Adrenal gland (tissue), 5 donors: ENCODE measurements around the gene COBLL1.

Source experiments
- POLR2A ChIP-seq, 2 donors: fragments of 450-650 bp; IDR thresholded peaks; one replicate each; pipeline ENCODE4 v1.6.1; 2017; ENCODE audit warnings: antibody characterized with exemption in 2 of 2, mild to moderate bottlenecking in 2 of 2, moderate library complexity in 1 of 2
- TF ChIP-seq, protein P1 (sequence below), 6 experiments: fragments of 450-650 bp in 4 of 6; fragments of 200-600 bp in 2 of 6; sonication (generic) in 1 of 6; IDR thresholded peaks; 1 replicate in 5 of 6; 2 replicates in 1 of 6; pipeline versions ENCODE4 v1.5.1 to v1.8.0; 2016 to 2021; ENCODE audit warnings: antibody characterized with exemption in 6 of 6, mild to moderate bottlenecking in 2 of 6, moderate library complexity in 1 of 6
- donor health status: DM: no; HTN: no; CAD: no.

DNA sequence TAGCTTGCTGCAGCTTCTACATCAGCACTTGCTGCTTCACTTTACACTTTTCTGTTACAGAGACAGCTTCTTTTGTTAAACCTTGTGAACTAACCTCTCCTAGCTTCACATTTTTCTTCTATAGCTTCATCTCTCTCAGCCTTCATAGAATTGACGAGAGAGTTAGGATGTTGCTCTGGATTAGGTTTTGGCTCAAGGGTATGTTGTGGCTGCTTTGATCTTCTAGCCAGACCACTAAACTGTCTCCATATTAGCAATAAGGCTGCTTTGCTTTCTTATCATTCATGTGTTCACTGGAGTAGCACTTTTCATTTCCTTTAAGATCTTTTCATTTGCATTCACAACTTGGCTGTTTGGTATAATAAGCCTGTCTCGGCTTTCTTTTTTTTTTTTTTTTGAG is 174.1 kb downstream of the COBLL1 start:
- TF ChIP-seq, protein P1, sequence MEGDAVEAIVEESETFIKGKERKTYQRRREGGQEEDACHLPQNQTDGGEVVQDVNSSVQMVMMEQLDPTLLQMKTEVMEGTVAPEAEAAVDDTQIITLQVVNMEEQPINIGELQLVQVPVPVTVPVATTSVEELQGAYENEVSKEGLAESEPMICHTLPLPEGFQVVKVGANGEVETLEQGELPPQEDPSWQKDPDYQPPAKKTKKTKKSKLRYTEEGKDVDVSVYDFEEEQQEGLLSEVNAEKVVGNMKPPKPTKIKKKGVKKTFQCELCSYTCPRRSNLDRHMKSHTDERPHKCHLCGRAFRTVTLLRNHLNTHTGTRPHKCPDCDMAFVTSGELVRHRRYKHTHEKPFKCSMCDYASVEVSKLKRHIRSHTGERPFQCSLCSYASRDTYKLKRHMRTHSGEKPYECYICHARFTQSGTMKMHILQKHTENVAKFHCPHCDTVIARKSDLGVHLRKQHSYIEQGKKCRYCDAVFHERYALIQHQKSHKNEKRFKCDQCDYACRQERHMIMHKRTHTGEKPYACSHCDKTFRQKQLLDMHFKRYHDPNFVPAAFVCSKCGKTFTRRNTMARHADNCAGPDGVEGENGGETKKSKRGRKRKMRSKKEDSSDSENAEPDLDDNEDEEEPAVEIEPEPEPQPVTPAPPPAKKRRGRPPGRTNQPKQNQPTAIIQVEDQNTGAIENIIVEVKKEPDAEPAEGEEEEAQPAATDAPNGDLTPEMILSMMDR (IDR thresholded peaks at IDR 0.05), result no peak
- TF ChIP-seq POLR2A (IDR thresholded peaks at IDR 0.05), result no peak
